Activated T-cell treated with anti-CD3 and anti-CD28 coated beads for 48 hours (primary cell): Measurements from ENCODE around the gene USP13.

Experiments
- DNase-seq: peaks from one replicate; pipeline ENCODE4 v3.0.0-alpha.2; 2020; ENCODE audit warnings: low read depth

The USP13 gene

GRCh38 chr3:179697736-179698332 is 45.0 kb downstream of the USP13 start:
- no peak for DNase-seq

GRCh38 chr3:179700716-179701115 is 47.9 kb downstream of the USP13 start:
- DNase-seq, result no peak

- DNase-seq, result no peak
These were observed 48.5 kb downstream of the USP13 start for GRCh38 chr3:179701176-179701827.

- DNase-seq, result no peak
These were observed 49.6 kb downstream of the USP13 start for GRCh38 chr3:179702271-179702947.

GRCh38 chr3:179703816-179704215 is 51.0 kb downstream of the USP13 start:
- DNase-seq, result no peak

GRCh38 chr3:179706233-179706632 is 53.4 kb downstream of the USP13 start:
- no peak for DNase-seq

GRCh38 chr3:179710079-179710478 is 57.2 kb downstream of the USP13 start:
- DNase-seq, result no peak

- DNase-seq, result no peak
These were observed 60.8 kb downstream of the USP13 start for GRCh38 chr3:179713643-179714090.

GRCh38 chr3:179715582-179715981 is 62.7 kb downstream of the USP13 start:
- no peak for DNase-seq

GRCh38 chr3:179716226-179716625 is 63.4 kb downstream of the USP13 start:
- DNase-seq, result no peak

- no peak for DNase-seq
These were observed 64.0 kb downstream of the USP13 start for GRCh38 chr3:179716811-179717210.

GRCh38 chr3:179717219-179717618 is 64.4 kb downstream of the USP13 start:
- DNase-seq, result no peak

- no peak for DNase-seq
These were observed 66.4 kb downstream of the USP13 start for GRCh38 chr3:179719048-179719734.

- no peak for DNase-seq
These were observed 67.4 kb downstream of the USP13 start for GRCh38 chr3:179720196-179720595.

GRCh38 chr3:179723617-179724016 is 70.8 kb downstream of the USP13 start:
- DNase-seq, result no peak

GRCh38 chr3:179726075-179726699 is 73.3 kb downstream of the USP13 start:
- DNase-seq, result no peak

GRCh38 chr3:179729086-179729485 is 76.2 kb downstream of the USP13 start:
- DNase-seq, result no peak

- DNase-seq, result no peak
These were observed 77.1 kb downstream of the USP13 start for GRCh38 chr3:179729981-179730380.

GRCh38 chr3:179730506-179730905 is 77.7 kb downstream of the USP13 start:
- no peak for DNase-seq

- DNase-seq, result no peak
These were observed 78.7 kb downstream of the USP13 start for GRCh38 chr3:179731544-179731943.

GRCh38 chr3:179732661-179733348 is 80.0 kb downstream of the USP13 start:
- DNase-seq, result no peak

GRCh38 chr3:179733797-179734196 is 81.0 kb downstream of the USP13 start:
- no peak for DNase-seq
